Thyroid gland (tissue), 4 donors: Measurements from ENCODE around the gene SNX9.

Experiments used
- POLR2A ChIP-seq, 2 donors: fragments of 450-650 bp; IDR thresholded peaks; one replicate each; pipeline ENCODE4 v1.6.1; 2017; ENCODE audit warnings: antibody characterized with exemption in 2 of 2, mild to moderate bottlenecking in 2 of 2, moderate library complexity in 1 of 2
- TF ChIP-seq, protein P1 (sequence below), 6 experiments: fragments of 200-600 bp in 3 of 6; fragments of 450-650 bp in 3 of 6; sonication (generic) in 3 of 6; IDR thresholded peaks; one replicate each; pipeline ENCODE4 v1.5.1; 2016 to 2019; ENCODE audit warnings: antibody characterized with exemption in 6 of 6, mild to moderate bottlenecking in 2 of 6, inconsistent platforms in 1 of 6, moderate library complexity in 1 of 6

DNA sequence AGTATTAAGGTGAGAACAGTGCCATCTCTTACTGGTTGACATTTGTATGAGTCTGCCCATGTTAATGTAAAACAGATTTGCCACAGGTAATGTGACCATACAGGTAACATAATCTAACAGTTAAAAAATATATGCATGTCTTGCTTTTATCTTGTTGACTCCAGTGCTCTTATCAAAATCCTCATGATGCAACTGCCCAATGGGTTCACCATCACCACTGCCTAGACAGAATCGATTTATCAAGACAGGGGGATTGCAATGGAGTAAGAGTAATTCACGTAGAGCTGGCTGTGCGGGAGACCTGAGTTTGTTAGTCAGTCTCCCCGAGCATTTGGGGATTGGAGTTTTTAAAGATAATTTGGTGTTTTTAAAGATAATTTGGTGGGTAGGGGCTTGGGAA, 19.2 kb downstream of the SNX9 start:
- TF ChIP-seq, protein P1, sequence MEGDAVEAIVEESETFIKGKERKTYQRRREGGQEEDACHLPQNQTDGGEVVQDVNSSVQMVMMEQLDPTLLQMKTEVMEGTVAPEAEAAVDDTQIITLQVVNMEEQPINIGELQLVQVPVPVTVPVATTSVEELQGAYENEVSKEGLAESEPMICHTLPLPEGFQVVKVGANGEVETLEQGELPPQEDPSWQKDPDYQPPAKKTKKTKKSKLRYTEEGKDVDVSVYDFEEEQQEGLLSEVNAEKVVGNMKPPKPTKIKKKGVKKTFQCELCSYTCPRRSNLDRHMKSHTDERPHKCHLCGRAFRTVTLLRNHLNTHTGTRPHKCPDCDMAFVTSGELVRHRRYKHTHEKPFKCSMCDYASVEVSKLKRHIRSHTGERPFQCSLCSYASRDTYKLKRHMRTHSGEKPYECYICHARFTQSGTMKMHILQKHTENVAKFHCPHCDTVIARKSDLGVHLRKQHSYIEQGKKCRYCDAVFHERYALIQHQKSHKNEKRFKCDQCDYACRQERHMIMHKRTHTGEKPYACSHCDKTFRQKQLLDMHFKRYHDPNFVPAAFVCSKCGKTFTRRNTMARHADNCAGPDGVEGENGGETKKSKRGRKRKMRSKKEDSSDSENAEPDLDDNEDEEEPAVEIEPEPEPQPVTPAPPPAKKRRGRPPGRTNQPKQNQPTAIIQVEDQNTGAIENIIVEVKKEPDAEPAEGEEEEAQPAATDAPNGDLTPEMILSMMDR (IDR thresholded peaks at IDR 0.05) = no peak
- TF ChIP-seq POLR2A (IDR thresholded peaks at IDR 0.05) = no peak
